HEK293T (cell line): ENCODE data around the gene ENAH.

Experiments used
- CTCF ChIA-PET: fragments of 350-600 bp; formaldehyde crosslinking; extraction: SDS; loops from one replicate; lab custom pipeline; 2021; ENCODE audit warnings: antibody characterized with exemption, inconsistent platforms; lab: Yijun Ruan, JAX
- POLR2A ChIA-PET: fragments of 350-600 bp; formaldehyde crosslinking; extraction: SDS; loops from one replicate; lab custom pipeline; 2020; ENCODE audit warnings: antibody characterized with exemption, inconsistent platforms; lab: Yijun Ruan, JAX
- DNase-seq: peaks from one replicate; pipeline ENCODE4 v3.0.0; 2012; ENCODE audit warnings: mixed read lengths; ENCODE audit errors: extremely low spot score
- ARNT ChIP-seq: fragments of 450-650 bp; IDR thresholded peaks from 2 replicates; pipeline ENCODE4 v1.6.1; 2017; ENCODE audit warnings: mild to moderate bottlenecking
- BHLHE40 ChIP-seq: fragments of 450-650 bp; IDR thresholded peaks from 2 replicates; pipeline ENCODE4 v1.6.1; 2016; ENCODE audit warnings: mild to moderate bottlenecking, moderate library complexity, borderline replicate concordance
- CTBP1 ChIP-seq: fragments of 450-650 bp; IDR thresholded peaks from 2 replicates; pipeline ENCODE4 v1.6.1; 2016; ENCODE audit warnings: borderline replicate concordance
- ELF4 ChIP-seq: fragments of 450-650 bp; IDR thresholded peaks from 2 replicates; pipeline ENCODE4 v1.6.1; 2017; ENCODE audit warnings: antibody characterized with exemption
- FOXA1 ChIP-seq: fragments of 450-650 bp; IDR thresholded peaks from 2 replicates; pipeline ENCODE4 v1.6.1; 2016; ENCODE audit warnings: mild to moderate bottlenecking
- FOXK2 ChIP-seq: fragments of 450-650 bp; IDR thresholded peaks from 2 replicates; pipeline ENCODE4 v1.6.1; 2016; ENCODE audit warnings: mild to moderate bottlenecking
- FOXM1 ChIP-seq: fragments of 450-650 bp; IDR thresholded peaks from 2 replicates; pipeline ENCODE4 v1.6.1; 2017; ENCODE audit warnings: mild to moderate bottlenecking, borderline replicate concordance
- HDGF ChIP-seq: fragments of 450-650 bp; IDR thresholded peaks from 2 replicates; pipeline ENCODE4 v1.6.1; 2017; ENCODE audit warnings: antibody characterized with exemption, borderline replicate concordance
- L3MBTL2 ChIP-seq: fragments of 450-650 bp; conservative IDR thresholded peaks from 2 replicates; pipeline ENCODE4 v1.6.1; 2016; ENCODE audit warnings: mild to moderate bottlenecking
- LEF1 ChIP-seq: fragments of 450-650 bp; IDR thresholded peaks from 2 replicates; pipeline ENCODE4 v1.6.1; 2017; ENCODE audit warnings: mild to moderate bottlenecking, borderline replicate concordance
- NFRKB ChIP-seq: fragments of 450-650 bp; IDR thresholded peaks from 2 replicates; pipeline ENCODE4 v1.6.1; 2016; ENCODE audit warnings: mild to moderate bottlenecking, moderate library complexity
- SP1 ChIP-seq: fragments of 450-650 bp; IDR thresholded peaks from 2 replicates; pipeline ENCODE4 v1.6.1; 2017
- SUZ12 ChIP-seq: fragments of 450-650 bp; IDR thresholded peaks from 2 replicates; pipeline ENCODE4 v1.6.1; 2016; ENCODE audit warnings: mild to moderate bottlenecking
- TARDBP ChIP-seq: fragments of 450-650 bp; IDR thresholded peaks from 2 replicates; pipeline ENCODE4 v1.6.1; 2016
- ZNF384 ChIP-seq: fragments of 450-650 bp; IDR thresholded peaks from 2 replicates; pipeline ENCODE4 v1.6.1; 2016
- TF ChIP-seq, protein P1 (sequence below): fragments of 450-650 bp; IDR thresholded peaks from 2 replicates; pipeline ENCODE4 v1.6.1; 2016

The ENAH gene

GRCh38 chr1:225613006-225613405 lies 39.9 kb downstream of the ENAH start:
- TF ChIP-seq FOXA1 (no peak), SP1 (no peak), BHLHE40 (no peak), LEF1 (no peak), HDGF (no peak), FOXK2 (no peak), FOXM1 (no peak), SUZ12 (no peak), TARDBP (no peak), ARNT (no peak), CTBP1 (no peak), ELF4 (no peak), ZNF384 (no peak), L3MBTL2 (no peak), NFRKB (no peak)
- TF ChIP-seq, protein P1, sequence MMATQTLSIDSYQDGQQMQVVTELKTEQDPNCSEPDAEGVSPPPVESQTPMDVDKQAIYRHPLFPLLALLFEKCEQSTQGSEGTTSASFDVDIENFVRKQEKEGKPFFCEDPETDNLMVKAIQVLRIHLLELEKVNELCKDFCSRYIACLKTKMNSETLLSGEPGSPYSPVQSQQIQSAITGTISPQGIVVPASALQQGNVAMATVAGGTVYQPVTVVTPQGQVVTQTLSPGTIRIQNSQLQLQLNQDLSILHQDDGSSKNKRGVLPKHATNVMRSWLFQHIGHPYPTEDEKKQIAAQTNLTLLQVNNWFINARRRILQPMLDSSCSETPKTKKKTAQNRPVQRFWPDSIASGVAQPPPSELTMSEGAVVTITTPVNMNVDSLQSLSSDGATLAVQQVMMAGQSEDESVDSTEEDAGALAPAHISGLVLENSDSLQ: no peak
- DNase-seq: no peak
- ChIA-PET POLR2A (interaction anchor here (1.4 kb wide), 1 partner anchor 42 kb away, joined by 4 read pairs; no protein-coding TSS in a partner anchor), CTCF (no interaction called here)

- no peak for TF ChIP-seq ARNT
- POLR2A ChIA-PET: interaction anchor here (0.8 to 1.2 kb wide), 2 partner anchors 13 to 165 kb away, joined by 3 to 4 read pairs; partner anchors contain the start of gene SRP9
- CTCF ChIA-PET: interaction anchor here (0.7 to 0.9 kb wide), 2 partner anchors 43 to 157 kb away, joined by 3 to 4 read pairs; no protein-coding TSS in a partner anchor
- DNase-seq: no peak
Measured at GRCh38 chr1:225612287-225612686, 40.6 kb downstream of the ENAH start.

GRCh38 chr1:225611537-225612223 lies 41.2 kb downstream of the ENAH start:
- DNase-seq: no peak
- TF ChIP-seq FOXK2 (no peak), L3MBTL2 (no peak), ARNT (no peak), BHLHE40 (no peak), FOXM1 (no peak), TARDBP (no peak), SP1 (no peak), NFRKB (no peak), FOXA1 (no peak), LEF1 (no peak), CTBP1 (no peak), SUZ12 (no peak), HDGF (no peak)
- TF ChIP-seq, protein P1: no peak
- CTCF ChIA-PET: interaction anchor here (0.7 to 0.9 kb wide), 2 partner anchors 42 to 158 kb away, joined by 3 to 4 read pairs; no protein-coding TSS in a partner anchor
- POLR2A ChIA-PET: interaction anchor here (0.8 to 1.2 kb wide), 3 partner anchors 13 to 166 kb away, joined by 3 to 4 read pairs (median 3); partner anchors contain the start of genes ENAH and SRP9

GRCh38 chr1:225610539-225610938 lies 42.4 kb downstream of the ENAH start:
- TF ChIP-seq FOXK2: no peak
- TF ChIP-seq, protein P1: no peak
- no peak for TF ChIP-seq TARDBP
- TF ChIP-seq FOXM1: no peak
- TF ChIP-seq BHLHE40: no peak
- no peak for TF ChIP-seq NFRKB
- TF ChIP-seq CTBP1: no peak
- no peak for TF ChIP-seq LEF1
- no peak for TF ChIP-seq ELF4
- no peak for TF ChIP-seq SP1
- no peak for TF ChIP-seq L3MBTL2
- no peak for TF ChIP-seq HDGF
- TF ChIP-seq ZNF384: no peak
- no peak for TF ChIP-seq ARNT
- no peak for TF ChIP-seq SUZ12
- CTCF ChIA-PET: no interaction called here
- DNase-seq: no peak
- POLR2A ChIA-PET: interaction anchor here (0.6 kb wide), 1 partner anchor 168 kb away, joined by 3 read pairs; no protein-coding TSS in a partner anchor

GRCh38 chr1:225608014-225608796 lies 44.7 kb downstream of the ENAH start:
- TF ChIP-seq ZNF384 (peak; percentile 76; the same call in 1 of the 2 replicates), ELF4 (no peak)
- POLR2A ChIA-PET: interaction anchor here (1.2 kb wide), 1 partner anchor 170 kb away, joined by 3 read pairs; the partner anchor contains the start of gene SRP9
- CTCF ChIA-PET: interaction anchor here (0.6 kb wide), 1 partner anchor 35 kb away, joined by 3 read pairs; no protein-coding TSS in a partner anchor
- no peak for DNase-seq
